Breast epithelium (tissue), 4 donors: ENCODE data around the gene TADA2B. TPM values are rescaled to one million over a fixed set of nuclear protein-coding genes. Genes with fewer than 3 reads are reported as not detected.
A peak's percentile ranks its signal among the peaks of the same experiment; 100 is the strongest.

Source experiments
- DNase-seq, 2 donors: peaks; one replicate each; pipeline ENCODE4 v3.0.0-alpha.2; 2019; ENCODE audit warnings: low spot score in 2 of 2
- H3K27ac ChIP-seq, 2 donors: fragments of 200-600 bp; sonication (generic) in 1 of 2; one replicate each; pipeline ENCODE4 v1.5.1; 2016 to 2019; ENCODE audit warnings: mild to moderate bottlenecking in 1 of 2
- H3K27me3 ChIP-seq, 2 donors: fragments of 200-600 bp; sonication (generic) in 1 of 2; one replicate each; pipeline versions ENCODE4 v1.5.1 to v1.6.0; 2017 to 2019; ENCODE audit warnings: control low read depth in 1 of 2, mild to moderate bottlenecking in 1 of 2
- H3K36me3 ChIP-seq: fragments of 200-600 bp; one replicate; pipeline ENCODE4 v1.5.1; 2019
- H3K4me1 ChIP-seq, 2 donors: fragments of 200-600 bp; sonication (generic); one replicate each; pipeline ENCODE4 v1.5.1; 2016 to 2019; ENCODE audit warnings: control low read depth in 1 of 2
- H3K4me3 ChIP-seq, 3 donors: fragments of 200-600 bp; sonication (generic); 1 replicate in 2 of 3; 2 replicates in 1 of 3; pipeline ENCODE4 v1.5.1; 2016 to 2019; ENCODE audit warnings: mild to moderate bottlenecking in 3 of 3, moderate library complexity in 2 of 3
- H3K9me3 ChIP-seq, 2 donors: fragments of 200-600 bp; sonication (generic) in 1 of 2; one replicate each; pipeline ENCODE4 v1.5.1; 2016 to 2019; ENCODE audit warnings: control low read depth in 1 of 2
- POLR2A ChIP-seq: fragments of 450-650 bp; IDR thresholded peaks from one replicate; pipeline ENCODE4 v1.6.1; 2016; ENCODE audit warnings: antibody characterized with exemption, mild to moderate bottlenecking, moderate library complexity
- POLR2AphosphoS5 ChIP-seq, 3 donors: sonication (generic); formaldehyde crosslinking; IDR thresholded peaks; one replicate each; pipeline ENCODE4 v1.6.1; 2017; ENCODE audit warnings: antibody characterized with exemption in 3 of 3
- intact Hi-C: fragments of 100-400 bp; cut with DNase I; formaldehyde crosslinking; loops from one replicate; pipeline ENCODE4 v1.15.1; 2023; ENCODE audit warnings: low total_unique reads
- total RNA-seq, 3 donors: library from RNA; depleted of rRNA; stranded (reverse); fragments of >200 nt; gene quantifications; one replicate each; pipeline ENCODE4 v1.1.0, GENCODE V29; 2016
- TF ChIP-seq, protein P1 (sequence below), 3 donors: fragments of 450-650 bp; IDR thresholded peaks; one replicate each; pipeline ENCODE4 v1.5.1; 2016 to 2017; ENCODE audit warnings: antibody characterized with exemption in 3 of 3, mild to moderate bottlenecking in 3 of 3, moderate library complexity in 3 of 3

Gene TADA2B
- total RNA-seq, 3 donors from 2014 or later = 16.4 to 22.7 (median 17.8) TPM

DNA sequence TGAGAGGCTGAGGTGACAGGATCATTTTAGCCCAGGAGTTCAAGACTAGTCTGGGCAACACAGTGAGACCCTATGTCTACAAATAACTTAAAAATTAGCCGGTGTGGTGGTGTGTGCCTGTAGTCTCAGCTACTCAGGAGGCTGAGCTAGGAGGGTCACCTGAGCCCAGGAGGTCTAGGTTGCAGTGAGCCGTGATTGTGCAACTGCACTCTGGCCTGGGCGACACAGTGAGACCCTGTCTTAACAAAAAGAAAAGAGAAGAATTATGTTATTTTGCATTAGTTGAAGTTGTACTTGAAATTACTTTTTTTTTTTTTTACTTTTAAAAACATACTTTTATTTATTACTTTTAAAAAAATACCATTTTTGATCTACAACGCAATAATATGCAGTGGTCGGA is 21.8 kb upstream of the TADA2B start:
- no peaks in the 10 kb centered on the region for H3K4me1 ChIP-seq
- no peak for DNase-seq
- intact Hi-C loops = no loop called here
- H3K27me3 ChIP-seq = no peaks in the 10 kb centered on the region
- H3K4me3 ChIP-seq = no peak overlapping the region
- H3K27ac ChIP-seq = no peak overlapping the region
- no peaks in the 10 kb centered on the region for H3K36me3 ChIP-seq
- H3K9me3 ChIP-seq = no peaks in the 10 kb centered on the region
- no peak for TF ChIP-seq POLR2AphosphoS5 (IDR thresholded peaks at IDR 0.05)
- TF ChIP-seq POLR2A = no peak
- TF ChIP-seq, protein P1, sequence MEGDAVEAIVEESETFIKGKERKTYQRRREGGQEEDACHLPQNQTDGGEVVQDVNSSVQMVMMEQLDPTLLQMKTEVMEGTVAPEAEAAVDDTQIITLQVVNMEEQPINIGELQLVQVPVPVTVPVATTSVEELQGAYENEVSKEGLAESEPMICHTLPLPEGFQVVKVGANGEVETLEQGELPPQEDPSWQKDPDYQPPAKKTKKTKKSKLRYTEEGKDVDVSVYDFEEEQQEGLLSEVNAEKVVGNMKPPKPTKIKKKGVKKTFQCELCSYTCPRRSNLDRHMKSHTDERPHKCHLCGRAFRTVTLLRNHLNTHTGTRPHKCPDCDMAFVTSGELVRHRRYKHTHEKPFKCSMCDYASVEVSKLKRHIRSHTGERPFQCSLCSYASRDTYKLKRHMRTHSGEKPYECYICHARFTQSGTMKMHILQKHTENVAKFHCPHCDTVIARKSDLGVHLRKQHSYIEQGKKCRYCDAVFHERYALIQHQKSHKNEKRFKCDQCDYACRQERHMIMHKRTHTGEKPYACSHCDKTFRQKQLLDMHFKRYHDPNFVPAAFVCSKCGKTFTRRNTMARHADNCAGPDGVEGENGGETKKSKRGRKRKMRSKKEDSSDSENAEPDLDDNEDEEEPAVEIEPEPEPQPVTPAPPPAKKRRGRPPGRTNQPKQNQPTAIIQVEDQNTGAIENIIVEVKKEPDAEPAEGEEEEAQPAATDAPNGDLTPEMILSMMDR (IDR thresholded peaks at IDR 0.05) = no peak

DNA sequence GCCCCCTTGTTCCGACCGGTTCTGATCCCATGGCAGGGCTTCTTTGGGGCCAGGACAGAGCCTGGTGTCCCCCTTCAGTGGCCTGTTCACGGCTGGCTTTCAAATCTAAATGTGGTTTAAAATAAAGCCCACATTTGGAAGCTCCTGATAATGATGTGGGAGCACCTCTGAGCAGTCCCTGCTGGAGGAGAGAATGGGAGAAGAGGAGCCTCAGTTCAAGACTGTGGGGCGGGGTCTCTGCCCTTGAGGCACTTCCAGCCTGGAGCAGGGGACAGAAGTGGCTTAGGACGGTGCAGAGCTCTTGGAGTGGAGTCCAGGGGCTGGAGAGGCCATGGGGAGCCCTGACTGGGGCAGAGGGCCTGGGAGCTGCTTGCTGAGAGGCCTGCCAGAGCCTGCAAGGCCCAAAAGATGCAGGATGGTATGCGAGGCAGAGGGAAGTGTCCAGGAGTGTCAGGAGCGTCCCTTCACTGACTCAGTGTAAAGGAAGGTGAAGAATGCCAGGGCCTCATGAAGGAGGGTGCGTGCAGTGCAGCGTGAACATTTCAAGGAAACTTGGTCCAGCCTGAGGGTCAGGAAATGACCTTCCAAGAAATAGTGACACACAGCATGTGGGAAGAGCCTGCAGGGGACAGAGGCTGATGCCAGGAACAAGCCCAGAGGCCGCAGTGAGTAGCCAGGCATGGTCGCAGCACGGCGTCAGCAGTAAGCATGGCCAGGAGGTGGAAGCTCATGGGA is 21.1 kb upstream of the TADA2B start:
- intact Hi-C loops = no loop called here

DNA sequence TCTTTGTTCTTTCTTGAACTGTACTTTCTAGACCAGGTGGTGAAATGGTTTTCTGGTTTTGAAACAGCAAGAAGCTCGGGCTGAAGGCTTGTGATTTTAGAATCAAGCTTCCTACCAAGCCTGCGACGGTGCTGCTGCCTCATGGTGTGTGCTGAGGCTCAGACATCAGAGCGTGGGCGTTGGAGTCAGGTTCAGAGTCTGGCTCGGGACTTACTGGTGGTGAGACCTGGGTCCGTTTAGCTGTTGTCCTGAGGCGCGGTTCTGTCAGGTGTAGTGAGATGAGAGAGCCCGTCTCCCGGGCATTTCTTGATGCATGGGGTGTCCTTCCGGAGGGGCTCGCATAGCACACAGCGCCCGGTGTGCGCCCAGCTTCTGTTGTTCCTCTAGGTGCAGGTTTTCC is 19.7 kb upstream of the TADA2B start:
- Histone ChIP-seq H3K4me1 (no peaks in the 10 kb centered on the region), H3K4me3 (no peak overlapping the region), H3K36me3 (no peaks in the 10 kb centered on the region), H3K27ac (no peak overlapping the region), H3K27me3 (no peaks in the 10 kb centered on the region), H3K9me3 (no peaks in the 10 kb centered on the region)
- intact Hi-C loops = no loop called here
- DNase-seq = no peak
- TF ChIP-seq, protein P1 (IDR thresholded peaks at IDR 0.05) = no peak
- TF ChIP-seq POLR2A = no peak
- TF ChIP-seq POLR2AphosphoS5 (IDR thresholded peaks at IDR 0.05) = no peak

More for the DNA sequence above, 21.1 kb upstream of the TADA2B start:
- peak in 1 of 3 donors; percentile 40 for TF ChIP-seq POLR2AphosphoS5 (IDR thresholded peaks at IDR 0.05)
- TF ChIP-seq, protein P1 (IDR thresholded peaks at IDR 0.05) = no peak
- no peak for TF ChIP-seq POLR2A
- Histone ChIP-seq H3K4me1 (no peaks in the 10 kb centered on the region), H3K27me3 (no peaks in the 10 kb centered on the region), H3K4me3 (no peak overlapping the region), H3K36me3 (no peaks in the 10 kb centered on the region), H3K9me3 (no peaks in the 10 kb centered on the region), H3K27ac (peak overlapping the region; percentile 10 to 54)
- peak in 1 of 2 donors; percentile 51 for DNase-seq

DNA sequence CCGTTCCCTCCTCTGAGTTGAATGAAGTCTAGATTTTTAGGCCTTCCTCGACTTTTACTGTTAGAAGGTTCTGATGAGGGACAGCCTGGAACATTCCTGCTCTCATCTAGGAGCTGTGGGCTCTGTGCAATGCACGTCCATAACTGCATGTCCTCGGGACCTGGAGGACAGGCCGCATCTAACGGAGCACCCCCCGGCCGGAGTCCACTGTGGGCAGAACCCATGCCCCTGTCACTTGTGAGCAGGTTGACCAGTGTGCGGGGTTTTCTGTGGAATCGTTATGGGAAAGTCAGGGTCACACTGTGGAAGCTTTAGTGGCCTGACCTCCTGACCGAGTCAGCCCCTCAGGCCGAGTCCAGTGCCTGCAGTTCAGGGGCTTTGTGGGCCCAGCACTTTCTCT is 19.3 kb upstream of the TADA2B start:
- Histone ChIP-seq H3K4me3 (no peak overlapping the region), H3K27me3 (no peaks in the 10 kb centered on the region), H3K9me3 (no peaks in the 10 kb centered on the region), H3K27ac (no peak overlapping the region), H3K4me1 (no peaks in the 10 kb centered on the region), H3K36me3 (no peaks in the 10 kb centered on the region)
- intact Hi-C loops = no loop called here
- DNase-seq = no peak
- TF ChIP-seq POLR2AphosphoS5 (IDR thresholded peaks at IDR 0.05) (no peak), POLR2A (no peak)
- TF ChIP-seq, protein P1 (IDR thresholded peaks at IDR 0.05) = no peak

DNA sequence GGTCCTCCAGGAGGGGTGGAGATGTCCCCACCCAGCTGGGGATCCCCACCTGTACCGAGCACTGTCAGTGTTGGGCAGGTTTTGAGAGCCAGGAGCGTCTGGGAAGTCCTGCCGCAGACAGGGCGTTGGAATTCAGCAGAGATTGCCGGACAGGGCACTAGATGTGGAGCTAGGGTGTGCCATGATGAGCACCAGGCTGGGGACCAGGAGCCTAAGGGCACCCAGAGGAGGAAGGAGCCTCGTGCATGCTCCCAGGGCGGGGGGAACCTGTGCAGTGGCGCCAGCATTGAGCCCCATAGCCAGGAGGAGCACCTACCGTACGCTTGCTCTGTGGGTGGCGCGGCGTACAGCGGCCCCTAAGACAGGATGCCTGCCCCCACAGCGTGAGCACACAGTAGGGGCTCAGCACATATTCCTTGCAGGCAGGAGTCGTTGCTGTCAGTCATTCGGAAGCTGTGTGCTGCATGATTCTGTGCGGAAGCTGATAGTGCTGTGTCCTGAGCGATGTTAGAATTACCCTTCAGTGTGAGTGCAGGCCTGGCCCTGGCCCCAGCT is 18.8 kb upstream of the TADA2B start:
- no peak overlapping the region for H3K4me3 ChIP-seq
- TF ChIP-seq, protein P1 (IDR thresholded peaks at IDR 0.05) = no peak
- TF ChIP-seq POLR2A = no peak
- TF ChIP-seq POLR2AphosphoS5 (IDR thresholded peaks at IDR 0.05) = no peak
- no peaks in the 10 kb centered on the region for H3K4me1 ChIP-seq
- no peaks in the 10 kb centered on the region for H3K27me3 ChIP-seq
- H3K9me3 ChIP-seq = no peaks in the 10 kb centered on the region
- intact Hi-C loops = no loop called here
- H3K27ac ChIP-seq = no peak overlapping the region
- DNase-seq = no peak
- H3K36me3 ChIP-seq = no peaks in the 10 kb centered on the region
